NCI-H774 (cell line): Measurements from ENCODE around the gene FBLN1.

Experiments
- DNase-seq: peaks from one replicate; lab custom pipeline; 2025; lab: John Stamatoyannopoulos, UW

The FBLN1 gene

DNA sequence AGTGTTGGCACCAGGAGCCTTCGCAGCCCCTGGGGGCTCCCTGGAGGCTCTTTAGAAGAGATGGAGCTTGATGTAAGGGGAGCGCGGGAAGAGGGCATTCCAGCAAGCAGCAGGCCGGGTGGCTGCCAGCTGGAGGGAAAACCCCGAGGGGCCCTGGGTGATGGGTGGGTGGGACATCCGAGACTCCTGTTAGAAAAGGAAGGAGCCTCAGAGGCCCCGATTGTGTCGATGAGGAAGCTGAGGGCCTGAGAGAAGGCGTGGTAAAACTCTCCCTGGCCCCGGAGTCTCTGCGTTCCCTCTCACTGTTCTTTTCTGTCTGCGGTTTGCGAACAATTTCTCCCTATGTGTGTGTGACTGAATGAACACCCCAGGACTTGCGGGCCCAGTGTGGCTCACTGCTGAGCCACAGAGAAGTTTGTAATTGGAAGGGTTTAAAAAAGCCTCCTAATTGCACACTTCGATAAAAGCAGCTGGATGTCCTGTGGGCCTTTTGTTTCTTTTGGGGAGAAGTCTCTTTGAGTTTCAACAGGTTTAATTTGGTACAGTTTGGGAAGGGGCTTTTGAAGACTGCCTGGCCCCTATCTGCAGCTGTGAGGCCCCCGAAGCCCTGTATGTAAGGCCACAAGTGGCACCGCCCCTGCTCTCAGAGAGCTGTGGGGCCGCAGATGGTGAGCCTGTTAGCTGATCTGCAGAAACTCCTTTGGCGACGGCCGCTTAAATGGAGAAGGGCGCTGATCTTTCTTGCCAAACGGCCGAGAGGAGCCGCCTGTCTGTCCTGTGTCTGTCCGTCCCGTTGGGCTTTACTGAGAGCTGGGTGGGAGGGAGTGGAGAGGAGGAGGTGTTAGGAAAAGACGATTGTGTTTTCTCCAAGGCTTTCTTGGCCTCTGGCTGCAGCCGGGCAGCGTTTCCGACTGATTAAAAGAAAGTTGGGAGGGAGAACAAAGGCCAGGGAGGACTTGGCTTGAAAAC is 2.0 kb downstream of the FBLN1 start:
- no peak for DNase-seq

DNA sequence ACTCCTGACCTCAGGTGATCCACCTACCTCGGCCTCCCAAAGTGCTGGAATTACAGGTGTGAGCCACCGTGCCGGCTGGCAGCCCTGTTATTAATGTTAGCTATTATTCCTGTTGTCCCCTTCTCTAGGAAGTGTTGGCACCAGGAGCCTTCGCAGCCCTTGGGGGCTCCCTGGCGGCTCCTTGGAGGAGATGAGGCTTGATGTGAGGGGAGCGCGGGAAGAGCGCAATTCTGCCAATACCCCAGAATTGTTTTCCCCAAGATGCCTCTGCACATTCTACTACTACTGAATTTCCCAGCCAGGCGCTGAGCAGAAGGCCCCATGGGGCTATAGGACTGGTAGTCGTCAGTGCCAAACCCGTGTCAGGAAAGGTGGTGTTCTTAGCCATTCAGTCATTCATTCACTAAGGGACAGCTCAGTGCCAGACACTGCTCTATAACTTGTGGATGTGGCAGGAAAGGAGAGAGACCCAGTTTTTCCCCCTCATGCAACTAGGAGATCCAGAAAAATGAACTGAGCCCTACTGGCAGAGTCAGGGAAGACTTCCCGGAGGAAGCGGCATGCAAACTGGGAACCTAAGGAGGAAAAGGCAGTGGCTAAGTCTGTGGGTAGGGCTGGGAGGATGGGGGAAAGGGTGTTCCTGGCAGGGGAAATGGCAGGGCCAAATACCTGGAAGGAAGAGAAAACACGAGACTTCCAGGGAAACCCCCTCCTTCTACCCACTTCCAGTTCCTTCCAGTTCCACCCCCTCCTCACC is 3.5 kb downstream of the FBLN1 start:
- no peak for DNase-seq

DNA sequence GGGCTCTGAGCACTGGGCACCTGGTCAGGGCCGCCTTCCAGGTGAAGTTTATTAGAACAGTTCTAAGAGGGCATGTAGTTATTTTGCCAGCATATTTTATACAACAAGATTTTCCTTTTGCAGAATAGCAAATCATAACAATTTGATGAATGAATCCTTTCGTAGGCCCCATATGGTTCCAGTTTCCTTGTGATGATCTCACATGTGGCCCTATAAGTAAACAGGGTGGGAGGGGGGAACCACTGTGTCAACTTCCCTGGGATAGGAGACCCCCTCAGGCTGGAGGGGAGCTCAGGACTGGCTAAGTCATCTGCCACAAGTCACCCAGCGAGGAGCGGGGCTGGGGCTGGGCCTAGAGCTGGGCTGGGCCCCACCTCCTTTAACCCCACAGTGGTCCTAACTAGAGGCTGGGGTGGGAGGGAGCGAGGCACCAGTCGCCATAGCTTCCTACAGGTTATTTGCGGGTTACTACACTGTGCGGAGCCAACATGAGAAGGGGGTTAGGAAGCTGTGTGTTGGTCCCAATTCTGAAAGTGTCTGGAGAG is 4.2 kb downstream of the FBLN1 start:
- DNase-seq: no peak

DNA sequence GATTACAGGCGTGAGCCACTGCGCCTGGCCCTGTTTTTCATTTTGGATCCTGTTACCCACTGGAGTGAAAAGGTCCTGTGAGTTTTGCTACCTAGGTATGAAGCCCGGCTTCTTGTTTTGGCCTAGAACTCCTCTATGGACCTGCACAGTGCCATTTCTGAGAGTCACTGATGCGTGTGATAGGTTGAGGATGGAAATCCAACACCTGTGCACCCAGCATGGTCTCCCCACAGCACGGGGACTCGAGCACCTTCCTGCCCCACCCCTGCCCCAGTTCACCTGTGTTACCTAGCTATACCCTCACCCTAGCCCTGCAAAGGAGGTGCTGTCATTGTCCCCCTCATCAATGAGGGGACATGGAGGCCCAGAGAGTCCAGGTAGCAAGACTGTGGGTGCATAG is 5.1 kb downstream of the FBLN1 start:
- no peak for DNase-seq

DNA sequence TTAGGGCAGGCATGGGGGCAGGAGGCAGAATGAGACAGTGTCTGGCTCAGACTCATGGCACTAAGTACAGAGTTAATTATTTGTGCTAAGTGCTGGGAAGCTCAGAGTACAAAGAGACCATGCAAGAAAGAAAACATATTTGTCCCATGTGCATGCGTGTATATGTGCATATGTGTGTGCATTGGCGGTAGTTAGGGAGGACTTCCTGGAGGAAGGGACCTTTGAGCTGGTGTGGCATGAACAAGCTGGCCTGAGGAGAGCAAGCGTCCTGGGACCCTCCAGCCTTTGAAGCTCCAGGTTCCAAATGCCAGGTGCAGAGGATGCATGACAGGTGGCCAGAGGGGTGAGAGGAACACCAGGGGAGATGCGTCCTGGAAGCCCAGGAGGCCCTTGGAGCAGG is 6.1 kb downstream of the FBLN1 start:
- DNase-seq: no peak

DNA sequence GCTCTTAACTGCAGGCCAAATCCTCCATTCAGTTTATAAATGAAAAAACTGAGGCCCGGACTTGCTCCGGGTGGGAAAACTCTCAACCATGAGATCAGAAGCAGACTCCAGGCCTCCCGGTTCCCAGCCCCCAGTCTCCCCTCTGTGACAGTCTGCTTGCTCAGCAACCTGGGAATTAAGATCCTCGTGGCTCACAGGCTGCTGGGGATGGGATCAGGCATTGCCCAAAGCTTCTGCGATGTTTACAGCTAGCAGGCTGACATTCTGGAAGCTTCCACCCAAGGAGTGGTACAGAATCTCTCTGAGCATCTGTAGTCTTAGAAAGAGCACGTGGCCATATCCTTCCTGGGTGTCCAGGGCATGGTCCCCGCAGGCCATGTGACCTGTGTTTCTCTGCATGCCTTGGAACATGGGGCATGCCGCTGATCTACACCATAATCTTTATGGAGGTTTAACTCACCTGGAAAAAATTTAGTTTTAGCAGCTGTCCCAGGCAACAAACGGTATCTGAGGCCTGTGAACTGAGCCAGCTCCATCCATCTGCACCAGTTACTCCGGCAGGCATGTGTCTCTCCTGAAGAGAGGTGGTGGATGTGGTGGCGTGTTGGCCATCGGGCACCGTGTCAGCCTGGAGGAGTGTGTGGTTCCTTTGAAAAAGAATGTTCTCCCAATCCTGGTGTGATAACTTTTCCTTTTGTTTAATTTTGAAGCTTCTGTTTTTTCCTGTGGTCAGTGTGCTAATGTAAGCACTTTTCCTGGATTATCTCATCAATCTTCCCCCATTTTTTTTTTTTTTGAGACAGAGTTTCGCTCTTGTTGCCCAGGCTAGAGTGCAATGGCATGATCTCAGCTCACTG is 7.9 kb downstream of the FBLN1 start:
- no peak for DNase-seq

DNA sequence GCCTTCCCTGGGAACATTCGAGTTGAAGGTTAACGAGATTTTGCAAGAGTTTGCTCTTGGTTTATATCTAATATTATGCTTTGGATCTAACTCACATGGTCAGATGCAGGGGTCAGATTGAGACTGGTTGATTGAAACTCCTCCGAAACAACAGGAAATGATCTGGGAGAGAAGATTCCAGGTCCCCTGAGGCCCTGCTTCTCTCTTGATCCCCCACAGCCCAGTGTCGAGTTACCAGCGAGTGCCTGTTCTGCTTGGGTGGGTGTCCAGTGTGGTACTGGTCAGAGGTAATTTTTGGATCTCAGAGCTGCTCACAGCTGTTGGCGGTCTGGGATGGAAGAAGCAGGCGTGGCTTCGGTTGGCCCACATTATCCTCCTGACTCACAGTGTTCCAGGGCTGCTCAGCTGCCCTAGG is 9.2 kb downstream of the FBLN1 start:
- no peak for DNase-seq

DNA sequence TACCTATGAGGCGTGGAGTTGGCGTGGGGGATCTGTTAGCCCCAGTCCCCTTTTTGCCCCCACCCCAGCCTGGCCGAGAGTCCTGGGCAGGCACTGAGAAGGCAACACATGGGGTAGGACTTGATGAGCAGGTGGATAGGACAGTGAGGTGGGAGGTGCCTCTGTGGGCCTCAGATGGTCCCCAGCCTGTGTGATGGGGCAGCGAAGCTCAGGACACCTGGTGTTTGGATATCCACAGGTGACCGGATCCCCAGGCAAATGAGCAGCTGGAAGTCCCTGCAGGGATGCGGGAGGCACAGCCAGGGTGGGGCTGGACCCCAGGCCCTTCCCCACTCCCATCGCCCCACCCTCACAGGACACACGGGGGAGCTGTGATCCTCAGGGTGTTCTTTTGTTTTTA is 9.7 kb downstream of the FBLN1 start:
- DNase-seq: no peak

DNA sequence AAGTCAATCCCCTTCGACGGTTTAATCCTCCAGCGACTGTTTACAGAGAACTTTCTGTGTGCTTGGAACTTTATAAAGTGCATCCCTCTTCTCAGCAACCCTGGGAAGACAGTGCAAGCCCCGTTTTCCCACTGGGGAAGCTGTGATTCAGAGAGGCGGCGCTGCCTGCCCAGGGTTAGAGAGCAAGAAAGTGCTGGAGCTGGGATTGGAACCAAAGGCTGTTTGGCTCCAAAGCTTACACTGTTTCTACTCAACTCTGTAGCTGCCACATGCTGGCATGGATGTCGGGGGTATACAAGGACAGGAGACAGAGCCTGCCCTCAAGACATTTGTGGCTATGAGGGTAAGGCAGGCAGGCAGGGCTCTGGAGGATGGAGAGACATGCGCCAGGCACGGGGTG is 13.0 kb downstream of the FBLN1 start:
- no peak for DNase-seq

DNA sequence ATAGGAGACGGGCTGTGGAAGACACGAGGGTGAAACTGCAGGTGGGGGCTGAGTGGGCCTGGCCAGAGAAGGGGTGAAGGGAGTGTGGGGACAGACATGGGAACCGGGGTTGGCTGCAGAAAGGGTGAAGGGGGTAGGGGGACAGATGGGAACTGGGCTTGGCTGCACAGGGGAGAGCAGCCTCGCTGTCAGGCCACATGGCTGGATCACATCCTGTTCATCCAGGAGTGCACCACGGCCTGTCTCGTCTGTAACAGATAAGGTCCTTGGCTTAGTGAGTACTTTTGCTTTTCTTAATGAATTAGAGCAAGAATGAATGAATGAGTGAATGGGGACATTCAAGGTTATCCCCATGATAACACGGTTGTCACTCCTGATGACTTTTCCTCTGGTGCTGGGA is 13.5 kb downstream of the FBLN1 start:
- DNase-seq: no peak

DNA sequence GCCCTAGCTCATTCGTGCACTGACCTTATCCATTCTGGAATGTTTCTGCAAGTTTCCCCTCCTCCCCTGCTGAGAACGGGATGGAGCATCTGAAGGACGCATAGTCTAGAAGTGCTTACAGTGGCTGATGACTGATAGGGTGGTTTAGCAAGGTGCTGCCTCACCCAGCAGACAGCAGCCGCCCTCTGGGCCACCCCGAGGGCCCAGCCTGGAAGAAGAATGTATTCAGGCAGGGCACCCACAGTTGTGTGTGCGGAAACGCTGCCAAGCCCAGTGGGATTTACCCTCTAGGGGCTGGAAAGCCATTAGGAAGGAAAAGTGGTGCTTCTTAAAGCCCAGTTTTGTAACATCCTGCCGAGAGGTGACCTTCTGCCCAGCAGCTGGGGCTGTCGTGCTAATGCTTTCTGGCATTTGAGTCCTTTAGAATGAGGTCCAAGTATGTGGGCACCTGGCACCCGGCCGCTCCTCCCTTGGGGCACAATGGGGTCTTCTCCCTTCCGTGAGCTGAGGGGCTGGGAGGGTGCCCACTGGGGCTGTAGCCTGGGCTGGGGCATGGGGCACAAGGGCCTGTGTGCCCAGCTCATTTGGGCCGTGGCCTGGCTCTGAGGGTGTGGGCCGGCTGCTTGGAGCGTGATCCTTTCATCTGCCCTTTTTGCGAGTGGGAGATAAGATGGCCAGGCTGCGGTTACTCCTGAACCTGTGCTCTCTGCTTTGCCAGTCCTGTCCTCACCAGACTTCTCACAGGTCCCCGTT is 14.4 kb downstream of the FBLN1 start:
- no peak for DNase-seq

DNA sequence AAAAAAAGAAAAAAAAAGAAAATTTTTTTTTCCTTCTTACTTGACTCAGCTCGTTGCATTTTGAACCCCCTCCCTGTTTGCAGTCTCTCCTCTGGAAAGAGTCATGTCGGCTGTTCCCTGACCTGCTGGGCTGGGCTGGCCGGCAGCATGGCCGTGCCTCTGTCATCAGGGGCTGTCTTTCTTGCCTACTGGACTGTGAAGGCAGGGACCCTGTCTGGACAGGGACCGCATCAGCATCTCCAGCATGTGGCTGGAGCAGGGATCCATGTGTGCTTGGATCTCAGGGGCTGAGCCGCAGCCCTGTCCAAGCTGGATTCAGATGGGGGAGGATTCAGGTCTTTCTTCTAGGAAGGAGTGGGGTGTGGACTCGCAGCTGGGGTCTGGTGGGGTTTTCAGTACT is 15.5 kb downstream of the FBLN1 start:
- no peak for DNase-seq

DNA sequence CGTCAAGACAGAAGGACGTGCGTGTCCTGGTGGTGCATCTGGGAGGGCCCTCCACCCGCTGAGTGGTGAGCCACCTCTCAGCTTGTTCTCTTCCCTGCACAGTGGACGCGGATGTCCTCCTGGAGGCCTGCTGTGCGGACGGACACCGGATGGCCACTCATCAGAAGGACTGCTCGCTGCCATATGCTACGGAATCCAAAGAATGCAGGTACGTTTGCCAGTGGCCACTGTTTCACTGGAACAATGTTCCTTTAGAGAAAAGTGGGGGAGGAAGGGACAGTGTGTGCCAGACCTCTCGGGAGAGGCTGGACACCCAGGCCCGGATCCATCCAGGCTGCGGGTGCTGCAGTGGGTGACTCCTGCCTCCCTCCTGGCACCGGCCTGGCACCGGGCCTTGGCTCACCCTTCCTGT is 15.9 kb downstream of the FBLN1 start:
- no peak for DNase-seq

DNA sequence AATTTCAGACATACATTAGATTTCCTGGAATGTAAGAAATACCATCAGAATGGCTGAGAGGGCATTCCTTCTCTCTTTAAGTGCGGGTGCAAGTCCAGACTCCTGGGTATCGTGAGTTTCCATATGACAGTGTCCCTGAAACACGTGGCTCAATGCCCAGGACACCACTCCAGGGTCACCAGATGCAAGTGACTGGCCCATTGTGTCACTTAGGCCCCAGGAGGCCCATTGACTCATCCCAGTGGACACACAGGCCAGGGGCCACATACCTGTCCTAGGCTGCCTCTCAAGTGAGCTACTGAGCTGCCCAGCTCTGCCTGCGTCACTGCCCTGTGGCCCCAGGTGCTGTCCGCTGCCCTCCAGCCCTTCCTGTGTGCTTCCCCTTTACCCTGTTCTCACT is 18.5 kb downstream of the FBLN1 start:
- no peak for DNase-seq

DNA sequence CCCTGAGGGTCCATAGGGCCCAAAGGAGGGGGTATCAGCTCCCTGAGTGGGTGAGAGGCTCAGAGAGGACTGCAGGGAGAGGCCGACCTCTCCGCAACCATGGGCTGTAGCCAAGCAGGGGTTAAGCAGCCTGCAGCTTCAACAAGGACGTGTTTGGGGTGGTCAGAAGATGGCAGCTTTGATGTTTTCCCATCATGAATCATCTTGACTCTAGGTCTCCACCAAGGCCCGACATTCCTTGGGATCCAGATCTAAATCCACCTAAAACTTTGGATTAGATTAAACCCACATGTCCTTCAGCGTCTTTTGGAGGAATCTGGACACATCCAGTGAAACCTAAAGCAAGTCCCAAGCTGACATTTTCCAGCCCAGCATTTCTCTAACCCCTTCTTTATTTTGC is 19.8 kb downstream of the FBLN1 start:
- no peak for DNase-seq

DNA sequence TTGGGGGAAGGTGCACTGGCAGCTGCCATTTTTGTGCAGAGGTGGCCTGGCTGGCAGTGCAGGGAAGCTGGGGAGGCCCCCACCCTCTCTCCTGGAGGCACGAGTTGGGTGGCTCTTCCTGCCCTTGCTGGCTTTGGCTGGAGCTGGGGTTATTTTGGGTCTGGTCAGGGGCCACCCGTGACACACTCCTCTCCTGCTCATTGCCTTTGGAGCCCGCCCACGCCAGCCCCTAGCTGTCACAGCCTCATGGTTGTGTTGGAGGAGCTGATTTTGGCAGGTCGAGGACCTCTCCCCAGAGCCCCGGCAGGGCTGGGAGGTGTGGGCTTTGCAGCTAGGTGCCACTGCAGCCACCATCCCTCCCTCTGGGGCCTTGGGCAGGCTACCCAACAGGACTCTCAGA is 21.5 kb downstream of the FBLN1 start:
- no peak for DNase-seq

DNA sequence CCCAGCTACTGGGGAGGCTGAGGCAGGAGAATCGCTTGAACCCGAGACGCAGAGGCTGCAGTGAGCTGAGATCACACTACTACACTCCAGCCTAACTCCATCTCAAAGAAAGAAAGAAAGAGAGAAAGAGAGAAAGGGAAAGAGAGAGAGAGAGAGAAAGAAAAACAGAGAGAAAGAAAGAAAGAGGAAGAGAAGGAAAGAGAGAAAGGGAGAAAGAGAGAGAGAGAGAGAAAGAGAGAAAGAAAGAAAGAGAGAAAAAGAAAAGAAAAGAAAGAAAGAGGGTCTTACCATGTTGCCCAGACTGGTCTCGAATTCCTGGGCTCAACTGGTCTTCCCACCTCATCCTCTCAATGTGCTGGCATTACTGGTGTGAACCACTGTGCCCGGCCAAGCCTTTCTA is 22.3 kb downstream of the FBLN1 start:
- no peak for DNase-seq

DNA sequence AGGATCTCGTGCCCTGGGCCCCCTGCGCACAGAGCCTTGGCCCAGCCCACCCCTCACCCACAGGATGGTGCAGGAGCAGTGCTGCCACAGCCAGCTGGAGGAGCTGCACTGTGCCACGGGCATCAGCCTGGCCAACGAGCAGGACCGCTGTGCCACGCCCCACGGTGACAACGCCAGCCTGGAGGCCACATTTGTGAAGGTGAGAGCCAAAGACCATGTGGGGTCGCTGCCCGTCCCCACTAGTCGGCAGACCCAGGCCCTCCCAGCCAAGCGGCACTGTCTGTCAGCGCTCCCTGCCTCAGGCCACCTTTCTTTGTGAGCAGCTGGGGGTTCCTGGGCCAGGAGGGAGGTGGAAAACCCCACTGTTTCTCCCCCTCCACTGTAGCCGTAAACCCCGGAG is 22.8 kb downstream of the FBLN1 start:
- DNase-seq: no peak

DNA sequence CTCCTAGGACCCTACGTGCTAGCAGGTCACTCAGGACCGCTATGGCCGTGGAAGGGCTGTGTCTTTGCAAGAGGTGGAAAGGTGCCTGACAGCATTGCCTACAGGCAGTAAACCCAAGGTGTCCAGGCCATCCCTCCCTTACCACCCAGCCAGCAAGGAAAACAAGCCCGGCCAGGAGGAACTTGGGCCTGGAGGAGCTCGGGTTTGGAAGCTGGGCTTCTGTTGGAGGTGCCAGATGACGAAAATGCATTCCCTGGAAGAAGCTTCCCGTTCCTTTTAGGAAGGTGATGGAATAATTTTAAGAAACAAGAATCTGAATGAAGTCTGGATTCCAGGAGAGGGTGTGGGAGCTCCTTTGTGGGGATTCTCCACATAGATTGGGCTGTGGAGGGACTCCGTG is 23.6 kb downstream of the FBLN1 start:
- DNase-seq: no peak

DNA sequence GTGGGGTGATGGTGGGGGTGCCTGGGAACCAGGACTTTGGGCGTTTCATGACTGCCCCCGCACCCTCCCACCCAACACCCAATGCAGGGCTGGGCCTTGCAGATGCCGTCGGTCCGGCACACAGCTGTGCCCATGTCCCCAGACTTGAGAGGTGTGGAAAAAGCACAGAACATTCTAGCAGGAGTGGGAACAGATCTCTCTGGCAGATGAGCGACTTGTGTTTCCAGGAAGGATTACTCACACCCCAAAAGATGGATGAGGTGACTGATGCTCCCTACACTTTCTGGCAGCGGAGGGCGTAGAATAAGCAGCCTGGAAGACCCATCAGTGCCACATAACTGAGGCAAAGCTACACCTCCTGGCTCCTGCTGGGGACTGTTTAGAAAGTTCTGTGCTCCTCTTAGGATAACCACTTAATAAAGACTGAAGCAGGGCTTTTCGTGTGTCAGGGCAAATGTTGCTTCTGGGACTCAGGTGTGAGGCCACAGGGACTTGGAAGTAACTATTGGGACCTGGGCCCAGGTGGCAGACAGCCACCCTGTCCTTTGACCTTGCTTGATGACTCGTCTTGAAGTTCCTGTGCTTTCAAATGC is 24.2 kb downstream of the FBLN1 start:
- DNase-seq: no peak

DNA sequence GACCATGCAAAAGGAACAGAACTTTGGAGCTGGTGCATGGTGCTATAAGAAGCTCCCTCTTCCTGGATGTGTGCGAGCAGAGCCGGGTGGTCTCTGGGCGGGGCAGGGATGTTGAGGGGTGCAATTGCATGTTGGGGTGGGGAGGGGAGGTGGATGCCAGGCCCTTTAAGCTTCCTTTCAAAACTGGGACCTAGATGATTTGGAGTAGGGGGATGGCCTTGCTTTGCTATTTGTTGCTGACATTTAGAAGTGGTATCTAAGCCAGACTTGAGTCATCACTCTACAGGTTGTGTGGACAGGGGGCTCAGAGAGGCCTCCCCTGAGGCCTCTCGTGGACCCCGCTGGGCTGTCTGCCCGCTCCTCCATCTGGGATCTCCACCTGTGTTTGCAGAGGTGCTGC is 24.8 kb downstream of the FBLN1 start:
- no peak for DNase-seq
